HG02610 (cell line): Measurements from ENCODE around the gene STT3A.
"Not testable (repeated sequence)": the region's sequence is repeated elsewhere in the genome, so short reads cannot be mapped to it uniquely, and the experiment has no call there.

Source experiments
- ATAC-seq: cut with Tn5 transposase; IDR thresholded peaks from one replicate; pipeline ENCODE4 v1.9.1; 2021; ENCODE audit warnings: mild to moderate bottlenecking, moderate library complexity; ENCODE audit not compliant: unreplicated experiment

The STT3A gene

GRCh38 chr11:125592305-125593113, at the start of gene STT3A:
TSS of gene STT3A (plus strand) at chr11:125592852. CDS start at chr11:125595916, 3,064 bp downstream.
- ATAC-seq, result peak; percentile 97

- no peak for ATAC-seq
Observed at GRCh38 chr11:125550780-125551179, 41.9 kb upstream of the STT3A start.

DNA sequence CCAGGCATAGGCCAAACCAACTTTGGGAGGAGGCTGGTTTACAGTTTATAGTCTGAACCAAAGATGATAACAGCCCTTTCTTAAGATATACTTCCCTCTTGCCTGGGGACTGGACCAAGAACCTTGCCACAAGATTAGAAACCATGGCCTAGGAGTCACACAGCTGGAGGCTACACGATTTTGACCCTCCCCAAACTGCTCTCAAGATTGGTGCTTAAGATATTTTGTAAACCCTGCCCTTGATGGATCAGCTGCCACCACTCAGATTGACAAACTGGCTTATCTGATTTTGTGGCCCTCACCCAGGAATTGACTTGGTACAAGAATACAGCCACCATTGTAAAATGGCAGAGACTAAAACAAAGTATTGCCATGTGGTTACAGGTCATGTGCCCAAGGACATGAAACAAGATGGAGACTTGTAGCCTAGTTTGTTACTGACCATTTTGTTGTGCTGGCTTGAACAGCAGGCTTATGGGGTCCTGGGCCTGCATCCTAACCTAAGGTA, 40.8 kb upstream of the STT3A start:
- ATAC-seq, result no peak

- no peak for ATAC-seq
Observed at GRCh38 chr11:125552927-125553326, 39.7 kb upstream of the STT3A start.

- ATAC-seq, result no peak
Observed at GRCh38 chr11:125553357-125553756, 39.3 kb upstream of the STT3A start.

GRCh38 chr11:125554038-125554437, 38.6 kb upstream of the STT3A start:
- ATAC-seq, result no peak

DNA sequence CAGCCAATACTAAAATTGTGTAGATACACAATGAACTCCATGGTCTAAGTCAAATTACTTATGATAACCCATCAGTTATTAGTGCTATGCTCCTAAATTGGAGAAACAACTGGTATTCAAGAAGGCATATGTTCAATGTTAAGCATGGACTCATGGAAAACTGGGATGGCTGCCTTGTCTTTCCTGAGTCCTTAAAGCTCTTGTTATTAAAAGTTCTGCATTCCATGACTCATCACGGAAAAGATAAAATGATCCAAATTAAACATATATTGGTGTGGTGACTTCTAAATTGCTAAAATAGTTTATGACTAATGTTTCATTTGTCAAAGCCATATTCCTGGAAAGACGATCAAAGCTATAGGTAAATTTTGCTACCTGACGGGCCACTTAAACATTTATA, 32.8 kb upstream of the STT3A start:
- ATAC-seq, result no peak

GRCh38 chr11:125561924-125562323, 30.7 kb upstream of the STT3A start:
- no peak for ATAC-seq

- no peak for ATAC-seq
Observed at GRCh38 chr11:125562430-125562829, 30.2 kb upstream of the STT3A start.

GRCh38 chr11:125564357-125564756, 28.3 kb upstream of the STT3A start:
- ATAC-seq, result no peak

DNA sequence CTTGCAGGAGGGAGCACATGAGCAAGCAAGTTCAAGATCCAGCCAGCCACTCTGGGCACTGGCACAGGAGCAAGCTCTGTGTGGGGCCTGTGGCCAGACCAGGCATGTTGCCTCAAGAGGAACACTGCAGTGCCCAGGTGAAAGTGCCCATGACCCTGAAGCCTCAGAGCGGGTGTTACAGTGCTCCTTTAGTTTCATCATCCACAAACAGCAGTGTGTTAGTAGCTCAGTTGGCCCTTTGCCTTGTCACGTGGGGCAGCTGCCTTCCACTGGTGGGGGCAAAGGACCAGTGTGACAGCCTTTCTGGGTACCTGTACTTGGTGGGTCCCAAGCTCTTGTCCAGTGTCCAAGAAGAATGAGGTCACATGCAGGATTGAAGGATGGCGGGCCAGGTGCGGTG, 26.4 kb upstream of the STT3A start:
- ATAC-seq, result no peak

DNA sequence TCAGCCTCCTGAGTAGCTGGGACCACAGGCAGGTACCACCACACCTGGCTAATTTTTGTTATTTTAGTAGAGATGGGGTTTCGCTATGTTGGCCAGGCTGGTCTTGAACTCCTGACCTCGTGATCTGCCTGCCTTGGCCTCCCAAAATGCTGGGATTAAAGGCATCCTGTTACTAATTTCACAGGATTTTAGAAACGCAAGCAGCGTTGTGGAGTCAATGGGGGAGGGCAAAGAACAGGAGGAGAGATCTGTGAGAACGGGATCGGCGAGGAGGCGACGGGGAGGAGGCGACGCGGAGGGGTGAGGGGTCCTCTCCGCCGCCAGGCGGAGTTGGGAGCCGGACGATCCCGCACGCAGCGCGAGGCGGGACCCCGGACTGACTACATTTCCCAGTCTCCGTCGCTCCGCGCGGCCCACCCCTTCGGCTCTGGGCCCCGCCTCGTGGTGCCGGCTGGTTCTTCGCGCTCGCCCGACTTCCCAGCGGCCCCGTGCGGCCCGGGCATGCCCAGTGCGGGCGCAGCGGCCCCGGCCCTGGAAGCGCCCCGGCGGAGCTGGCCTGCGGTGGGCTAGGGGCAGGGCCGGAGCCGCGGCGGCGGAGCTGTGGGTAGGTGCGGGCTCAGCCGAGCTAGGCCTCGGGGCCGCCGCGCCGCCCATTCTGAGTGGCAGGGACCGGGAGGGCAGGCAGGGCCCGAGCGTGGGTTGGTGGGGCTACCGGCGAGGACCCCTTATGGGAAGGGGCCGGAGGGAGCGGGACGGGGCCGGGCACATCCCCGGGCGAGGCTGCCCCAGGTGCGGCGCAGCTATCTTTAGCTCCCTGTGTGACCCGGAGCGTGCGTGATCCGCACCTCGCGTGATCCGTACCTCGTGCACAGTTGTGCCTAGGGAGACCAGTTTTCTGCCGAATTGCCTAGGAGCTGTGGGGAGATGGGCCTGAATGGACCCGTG, 23.4 kb upstream of the STT3A start, which contains the start of gene EI24:
Gene EI24 (plus strand): TSS at position 508 of the 945 bp plus-strand sequence. CDS start 3,051 bp downstream, outside the sequence.
- peak; percentile 96 for ATAC-seq

DNA sequence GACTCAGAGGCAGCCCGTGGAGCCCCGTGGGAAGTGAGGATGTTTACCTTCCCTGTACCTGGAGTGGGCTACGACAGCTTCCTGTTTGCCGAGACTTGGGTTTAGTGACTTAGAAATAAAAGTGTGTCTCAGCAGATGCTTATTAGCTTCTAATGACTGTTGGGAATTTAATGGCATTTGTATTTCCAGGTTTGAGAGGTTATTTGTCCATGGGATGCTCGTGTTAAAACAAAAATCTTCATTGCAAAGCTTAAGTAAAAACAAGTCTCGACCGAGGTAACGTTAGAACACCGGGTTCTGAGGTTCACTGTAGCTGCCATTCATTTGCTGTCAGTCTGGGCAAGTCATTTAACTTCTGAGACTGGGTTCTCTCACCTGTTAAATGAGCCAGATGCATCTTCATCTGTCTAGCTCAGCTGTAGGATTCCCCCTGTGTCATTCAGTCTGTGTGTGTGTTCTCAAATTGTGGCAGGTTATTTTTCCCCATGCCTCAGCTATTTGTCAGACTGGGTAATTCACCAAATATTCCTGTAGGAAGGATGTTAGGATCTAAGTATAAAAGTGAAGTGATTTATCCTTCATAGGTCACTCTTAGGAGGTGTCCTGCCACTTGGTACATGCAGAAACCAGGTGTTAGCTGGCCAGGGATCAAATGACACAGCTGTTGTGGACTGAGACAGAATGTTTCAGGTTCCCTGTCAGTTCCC, 22.6 kb upstream of the STT3A start:
- ATAC-seq, result peak; percentile 39

DNA sequence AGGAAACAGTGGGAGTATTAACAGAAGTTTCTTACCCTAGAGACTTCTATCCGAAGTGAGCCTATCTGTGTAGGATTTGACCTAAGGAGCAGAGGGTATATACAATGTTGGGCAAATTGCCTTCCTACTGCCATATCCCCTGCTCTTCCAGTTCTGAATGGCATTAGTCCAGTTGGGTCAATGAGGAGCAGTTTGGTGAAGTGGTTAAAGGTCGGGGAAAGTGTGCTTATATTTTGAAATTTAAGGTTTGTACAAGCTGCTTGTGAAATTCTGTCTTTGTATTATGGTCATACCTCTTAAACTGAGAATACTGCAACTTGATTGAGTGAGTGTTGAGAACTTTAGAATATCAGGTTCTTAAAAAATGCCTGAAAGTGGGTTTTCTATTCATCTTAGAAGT, 21.7 kb upstream of the STT3A start:
- no peak for ATAC-seq

GRCh38 chr11:125572916-125573315, 19.7 kb upstream of the STT3A start:
- ATAC-seq, result no peak

GRCh38 chr11:125577181-125577580, 15.5 kb upstream of the STT3A start:
- ATAC-seq, result not testable (repeated sequence)

DNA sequence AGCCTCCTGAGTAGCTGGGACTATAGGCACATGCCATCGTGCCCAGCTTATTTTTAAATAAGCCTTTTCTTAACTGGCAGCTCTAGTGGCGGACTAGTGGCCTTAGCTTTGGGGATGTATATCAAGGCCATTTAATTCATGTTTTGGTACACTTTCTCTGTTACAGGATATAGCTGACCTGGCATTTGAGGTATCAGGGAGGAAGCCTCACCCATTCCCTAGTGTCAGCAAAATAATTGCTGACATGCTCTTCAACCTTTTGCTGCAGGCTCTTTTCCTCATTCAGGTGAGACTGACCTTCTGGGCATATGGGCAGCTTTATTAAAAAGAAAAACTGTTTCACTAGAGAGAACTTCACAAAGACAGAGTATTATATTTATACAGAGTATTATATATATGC, 13.9 kb upstream of the STT3A start:
- ATAC-seq, result no peak

GRCh38 chr11:125579811-125580210, 12.8 kb upstream of the STT3A start:
- no peak for ATAC-seq

DNA sequence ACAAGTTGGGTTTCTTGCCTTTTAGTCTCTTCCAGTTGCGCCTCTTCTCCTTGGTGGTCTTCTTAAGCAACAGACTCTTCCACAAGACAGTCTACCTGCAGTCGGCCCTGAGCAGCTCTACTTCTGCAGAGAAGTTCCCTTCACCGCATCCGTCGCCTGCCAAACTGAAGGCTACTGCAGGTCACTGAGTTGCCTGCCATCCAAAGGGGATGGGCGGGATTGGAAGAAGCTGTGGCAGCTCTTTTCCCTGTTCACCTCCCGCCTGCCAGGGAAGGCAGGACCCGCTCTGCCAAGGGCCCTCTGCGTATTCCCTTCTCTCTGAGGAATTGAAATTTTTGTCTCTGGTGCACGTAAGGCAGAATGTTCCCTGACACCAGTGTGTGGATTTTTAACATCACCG, 9.2 kb upstream of the STT3A start:
- no peak for ATAC-seq

DNA sequence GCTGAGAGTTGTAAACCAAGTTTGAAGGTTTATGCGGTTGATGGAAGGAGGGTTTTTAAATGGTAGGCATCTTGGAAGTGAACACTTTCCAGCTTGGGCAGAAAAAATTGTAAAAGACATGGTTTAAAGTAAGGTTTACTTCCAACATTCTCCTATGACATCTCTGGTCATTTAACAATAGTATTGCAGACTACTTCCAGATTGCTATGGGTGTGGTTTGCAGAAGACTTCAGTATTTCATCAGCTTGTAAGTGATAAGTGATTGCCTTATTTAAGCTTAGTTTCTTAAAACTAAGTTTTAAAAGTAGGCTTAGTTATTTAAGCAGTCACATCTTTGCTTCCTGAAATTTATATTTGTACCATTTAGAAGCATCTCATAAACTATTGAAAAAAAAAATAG, 7.2 kb upstream of the STT3A start:
- no peak for ATAC-seq

DNA sequence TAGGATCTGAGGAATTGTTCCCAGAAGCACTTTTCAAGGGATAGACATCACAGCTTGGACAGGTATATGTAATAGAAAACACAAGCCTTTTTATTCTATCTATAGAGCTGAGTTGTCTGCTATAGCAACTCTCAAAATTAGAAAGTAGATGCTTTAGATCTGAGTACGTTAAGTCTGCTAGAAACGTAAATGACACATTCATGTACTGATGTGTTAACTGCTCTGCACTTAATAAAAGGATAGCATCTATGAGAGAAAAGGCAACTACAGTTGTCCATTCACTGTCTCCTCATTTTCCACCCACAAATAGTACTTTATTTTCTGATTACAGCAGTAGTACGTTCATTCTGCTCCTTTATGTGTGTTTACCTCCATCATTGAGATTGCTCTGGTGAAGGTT, 6.0 kb upstream of the STT3A start:
- ATAC-seq, result no peak
